Kidney tubule cell (primary cell): ENCODE measurements around the gene SLFN12L.
"Not testable (repeated sequence)": the region's sequence is repeated elsewhere in the genome, so short reads cannot be mapped to it uniquely, and the experiment has no call there.

Experiments used
- DNase-seq: peaks from one replicate; pipeline ENCODE4 v3.0.0-alpha.2; 2018; ENCODE audit warnings: low spot score

Gene SLFN12L

DNA sequence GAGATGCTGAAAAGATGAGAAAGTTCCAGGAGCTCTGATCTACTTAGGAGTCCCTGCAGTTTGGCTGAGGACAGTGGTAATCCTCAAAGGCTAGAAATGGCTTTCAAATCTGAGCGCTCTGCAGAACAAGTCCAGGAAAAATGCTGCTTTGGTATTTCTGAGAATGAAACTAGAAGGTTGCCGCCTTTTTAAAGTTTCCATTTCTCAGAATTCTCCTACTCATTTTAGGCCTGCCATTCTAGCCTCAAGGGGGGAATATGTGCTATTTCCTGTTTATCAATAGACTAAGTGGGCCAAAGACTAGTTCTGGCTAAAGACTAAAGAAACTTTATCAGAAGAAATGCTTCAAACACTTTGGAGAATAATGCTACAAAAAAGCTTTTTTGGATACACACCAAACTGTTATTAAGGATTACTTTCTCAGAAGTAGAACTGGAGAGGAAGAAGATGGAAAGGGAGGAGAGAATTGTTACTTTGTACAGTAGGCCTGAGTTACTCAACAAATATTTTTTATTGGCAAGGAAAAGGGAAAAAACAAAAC lies at the start of gene SLFN12L:
SLFN12L (minus strand) TSS at position 78 of the 541 bp plus-strand sequence. CDS start 15,314 bp downstream, outside the sequence.
- no peak for DNase-seq

DNA sequence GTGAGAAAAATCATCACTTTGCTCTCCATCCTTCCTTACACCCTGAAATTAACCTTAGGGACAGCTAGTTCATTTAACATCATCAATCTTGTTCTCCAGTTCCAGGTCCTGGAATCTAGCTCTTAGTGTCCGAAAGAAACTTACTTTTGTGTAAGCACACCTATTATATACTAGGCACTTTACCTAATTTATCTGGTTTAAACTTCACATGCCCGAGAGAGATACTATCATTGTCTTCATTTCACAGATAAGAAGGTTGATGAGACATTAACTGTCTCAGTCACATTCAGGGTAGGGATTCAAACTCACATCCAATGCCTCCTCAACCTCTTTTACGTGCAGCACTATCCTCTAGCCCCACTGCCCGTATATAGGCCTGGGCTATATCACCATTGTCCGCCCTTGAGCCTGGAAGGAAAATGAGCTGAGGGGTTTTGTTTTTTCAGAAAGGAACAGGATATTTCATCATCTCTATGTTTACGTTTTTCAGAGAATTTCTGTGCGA lies 49.1 kb upstream of the SLFN12L start:
- DNase-seq, result no peak

DNA sequence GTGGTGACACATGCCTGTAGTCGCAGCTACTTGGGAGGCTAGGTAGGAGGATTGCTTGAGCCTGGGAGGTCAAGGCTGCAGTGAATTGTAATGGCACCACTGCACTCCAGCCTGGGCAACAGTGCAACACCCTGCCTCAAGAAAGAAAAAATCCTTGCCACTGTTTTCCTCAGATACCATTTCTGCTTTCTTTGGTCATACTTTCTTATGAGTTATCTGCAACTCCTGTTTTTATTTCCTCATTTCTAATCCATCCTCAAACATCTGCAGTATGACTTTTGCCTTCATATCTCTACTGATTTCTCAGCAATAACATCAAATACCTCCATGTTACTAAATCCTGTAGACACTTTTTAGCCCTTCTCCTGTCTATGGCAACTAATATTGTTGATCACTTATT lies 46.6 kb upstream of the SLFN12L start:
- DNase-seq, result no peak

DNA sequence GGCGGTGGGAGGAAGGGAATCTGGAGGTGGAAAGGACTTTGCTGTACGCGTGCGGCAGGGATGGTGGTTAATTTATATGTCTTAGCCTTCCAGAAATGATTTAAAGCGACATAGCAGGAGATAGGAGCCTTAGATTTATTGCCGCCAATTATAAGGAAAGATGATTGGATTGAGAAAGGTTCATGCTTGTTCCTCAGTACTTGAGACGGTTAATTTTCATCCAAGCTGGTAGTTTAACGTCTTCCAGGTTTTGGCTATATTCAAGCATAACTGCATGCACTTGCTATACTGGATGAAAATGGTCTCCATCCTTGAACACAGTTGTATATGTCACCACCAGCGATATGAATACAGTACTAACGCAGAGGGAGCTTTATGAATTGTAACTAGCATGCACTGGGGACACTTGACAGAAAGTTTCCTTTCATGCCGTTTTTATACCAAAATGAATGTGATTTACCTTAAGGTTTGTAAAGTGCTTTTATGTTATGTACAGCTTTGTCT lies 41.5 kb upstream of the SLFN12L start:
- no peak for DNase-seq

DNA sequence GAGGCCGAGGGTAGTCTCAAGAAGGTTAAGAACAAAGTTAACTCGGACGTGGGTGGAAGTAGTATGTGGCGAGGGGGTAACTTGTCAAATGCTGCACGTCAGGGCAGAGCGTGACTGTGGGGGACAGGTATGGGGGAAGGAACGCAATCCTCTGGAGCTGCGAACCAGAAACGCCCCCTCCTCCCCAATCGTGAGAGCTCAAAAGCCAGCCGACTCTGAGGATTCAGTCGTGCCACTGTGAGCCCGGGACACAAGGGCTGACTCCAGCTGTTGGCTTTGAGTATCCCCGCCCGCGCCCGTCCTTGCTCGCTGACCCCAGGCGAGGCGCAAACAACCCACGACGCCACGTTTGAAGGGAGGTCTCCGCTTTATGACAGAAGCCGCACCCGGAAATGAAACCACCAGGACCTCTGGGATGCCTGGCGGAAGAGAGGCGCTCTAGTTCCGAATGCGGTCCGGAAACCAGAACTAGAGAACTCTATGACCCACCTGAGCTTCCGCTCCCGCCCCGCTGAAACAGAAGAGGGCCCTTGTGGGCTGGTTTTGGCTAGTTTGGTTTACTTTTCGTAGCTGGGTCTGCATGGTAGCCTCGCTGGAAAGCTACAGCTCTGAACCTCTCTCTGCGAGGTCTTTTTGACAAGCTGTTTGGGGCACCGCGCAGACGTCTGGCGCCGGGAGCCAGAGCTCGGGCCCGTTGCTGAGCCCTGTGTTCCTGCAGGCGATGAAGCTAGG lies 40.9 kb upstream of the SLFN12L start, which contains the start of gene PEX12:
PEX12 (minus strand) TSS at position 375 of the 732 bp plus-strand sequence. CDS start 550 bp downstream, outside the sequence.
- DNase-seq, result peak; percentile 90

DNA sequence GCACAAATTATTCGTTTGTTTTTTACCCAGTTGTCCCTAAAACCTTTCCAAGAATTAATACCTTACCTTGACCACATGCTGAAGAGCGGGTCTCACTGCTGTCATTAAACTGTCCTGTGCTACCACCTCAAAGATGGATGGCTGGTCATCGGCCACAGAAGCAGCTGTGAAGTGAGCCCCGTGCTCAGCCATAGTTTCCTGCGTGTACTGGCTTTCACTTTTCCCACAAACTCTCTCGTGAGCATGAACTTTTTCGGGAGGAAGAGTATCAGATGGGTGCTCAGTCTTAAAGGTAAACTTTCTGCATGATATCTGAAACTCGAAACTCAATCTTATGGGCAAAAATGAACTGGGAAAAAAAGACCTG lies 40.3 kb upstream of the SLFN12L start:
- DNase-seq, result no peak

DNA sequence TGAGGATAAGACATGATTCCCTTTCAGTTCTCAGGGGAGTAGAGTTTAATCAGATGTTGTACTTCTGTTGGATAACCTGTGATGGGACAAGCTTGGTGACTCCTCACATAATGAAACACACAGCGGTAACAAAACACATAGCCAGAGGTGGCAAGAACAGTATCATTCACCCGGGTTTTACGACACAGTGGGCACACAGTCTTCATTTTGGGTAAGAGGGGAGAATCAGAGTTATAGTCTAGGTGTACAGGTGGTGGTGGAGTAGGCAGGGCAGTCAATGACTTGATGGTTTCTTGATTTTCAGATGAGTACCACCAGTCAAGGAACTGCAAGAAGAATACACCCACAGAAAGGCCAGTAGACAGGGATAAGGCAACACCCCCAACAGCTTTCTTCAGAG lies 38.3 kb upstream of the SLFN12L start:
- no peak for DNase-seq

DNA sequence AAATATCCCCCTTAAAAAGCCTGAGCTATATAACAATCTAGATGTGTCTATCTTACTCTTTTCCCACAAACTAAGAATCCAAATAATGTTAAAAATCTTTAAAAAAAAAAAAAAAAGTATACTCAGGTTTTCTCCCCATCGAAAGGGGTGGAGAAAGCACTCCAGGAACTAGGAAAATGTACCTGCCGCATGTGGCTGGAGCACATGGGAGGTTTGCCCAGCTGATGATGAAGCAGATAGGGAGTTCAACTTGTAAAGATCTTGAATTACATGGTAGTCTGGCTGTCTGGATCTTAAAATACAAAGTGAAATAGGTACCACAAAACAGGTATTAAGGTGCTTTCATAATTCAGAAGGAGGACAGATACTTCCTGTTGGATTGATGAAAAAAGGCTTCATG lies 31.9 kb upstream of the SLFN12L start:
- no peak for DNase-seq

DNA sequence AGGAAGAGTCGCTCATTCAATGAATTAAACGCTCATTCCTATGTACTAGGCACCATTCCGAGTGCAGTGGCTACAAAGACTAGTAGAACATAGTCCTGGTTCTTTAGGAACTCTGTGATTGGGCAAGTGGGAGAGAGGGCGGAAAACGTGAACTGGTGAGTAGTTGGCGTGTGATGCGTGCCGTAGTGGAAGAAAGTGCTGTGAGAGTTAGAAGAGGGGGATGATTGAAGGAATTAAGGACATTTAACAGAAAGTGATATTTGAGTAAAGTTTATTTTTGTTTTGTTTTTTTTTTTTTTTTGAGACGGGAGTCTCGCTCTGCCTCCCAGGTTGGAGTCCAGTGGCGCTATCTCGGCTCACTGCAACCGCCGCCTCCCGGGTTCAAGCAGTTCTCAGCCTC lies 31.1 kb upstream of the SLFN12L start:
- DNase-seq, result peak; percentile 57

DNA sequence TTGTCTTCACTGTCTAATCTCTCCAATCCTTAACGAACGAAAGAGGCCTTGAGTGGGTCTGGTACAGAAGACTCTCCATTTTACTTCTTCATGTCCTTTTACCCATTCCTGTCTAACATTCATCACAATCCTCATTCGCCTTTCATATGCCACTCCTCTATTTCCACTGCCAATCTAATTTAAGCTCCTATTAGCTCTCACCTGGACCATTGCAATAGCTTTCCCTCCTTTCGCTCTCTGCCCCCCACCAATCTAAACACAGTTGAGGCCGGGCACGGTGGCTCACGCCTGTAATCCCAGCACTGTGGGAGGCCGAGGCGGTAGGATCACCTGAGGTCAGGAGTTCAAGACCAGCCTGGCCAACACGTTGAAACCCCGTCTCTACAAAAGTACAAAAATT lies 29.5 kb upstream of the SLFN12L start:
- DNase-seq, result no peak

DNA sequence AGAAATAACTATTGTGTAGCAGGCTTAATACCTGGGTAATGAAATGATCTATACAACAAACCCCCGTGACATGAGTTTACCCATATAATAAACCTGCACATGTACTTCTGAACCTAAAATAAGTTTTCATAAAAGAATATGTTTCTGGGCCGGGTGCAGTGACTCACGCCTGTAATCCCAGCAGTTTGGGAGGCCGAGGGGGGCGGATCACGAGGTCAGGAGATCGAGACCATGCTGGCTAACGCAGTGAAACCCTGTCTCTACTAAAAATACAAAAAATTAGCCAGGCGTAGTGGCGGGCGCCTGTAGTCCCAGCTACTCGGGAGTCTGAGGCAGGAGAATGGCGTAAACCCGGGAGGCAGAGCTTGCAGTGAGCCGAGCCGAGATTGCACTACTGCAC lies 25.7 kb upstream of the SLFN12L start:
- not testable (repeated sequence) for DNase-seq

DNA sequence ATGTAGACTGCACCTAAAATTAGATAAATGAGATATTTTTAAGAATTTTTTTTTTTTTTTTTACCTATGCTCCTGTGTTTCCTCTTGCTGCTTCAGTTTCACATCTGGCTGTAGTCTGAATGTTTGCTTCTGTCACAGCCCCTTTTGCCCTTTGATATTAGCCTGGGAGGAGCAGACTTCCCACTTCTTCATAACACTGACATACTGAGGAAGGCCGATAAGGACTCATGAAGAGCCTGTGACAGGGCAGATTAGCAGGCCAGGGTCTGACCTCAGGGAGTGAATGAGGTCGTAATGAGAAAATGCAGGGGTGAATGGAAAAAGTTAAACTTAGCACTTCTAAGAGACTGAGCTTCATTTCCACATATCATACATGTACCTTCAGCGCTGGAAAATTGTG lies 23.2 kb upstream of the SLFN12L start, which contains the start of gene SLFN14:
SLFN14 (minus strand) TSS at position 117 of the 400 bp plus-strand sequence. CDS start 2,757 bp downstream, outside the sequence.
- DNase-seq, result no peak

DNA sequence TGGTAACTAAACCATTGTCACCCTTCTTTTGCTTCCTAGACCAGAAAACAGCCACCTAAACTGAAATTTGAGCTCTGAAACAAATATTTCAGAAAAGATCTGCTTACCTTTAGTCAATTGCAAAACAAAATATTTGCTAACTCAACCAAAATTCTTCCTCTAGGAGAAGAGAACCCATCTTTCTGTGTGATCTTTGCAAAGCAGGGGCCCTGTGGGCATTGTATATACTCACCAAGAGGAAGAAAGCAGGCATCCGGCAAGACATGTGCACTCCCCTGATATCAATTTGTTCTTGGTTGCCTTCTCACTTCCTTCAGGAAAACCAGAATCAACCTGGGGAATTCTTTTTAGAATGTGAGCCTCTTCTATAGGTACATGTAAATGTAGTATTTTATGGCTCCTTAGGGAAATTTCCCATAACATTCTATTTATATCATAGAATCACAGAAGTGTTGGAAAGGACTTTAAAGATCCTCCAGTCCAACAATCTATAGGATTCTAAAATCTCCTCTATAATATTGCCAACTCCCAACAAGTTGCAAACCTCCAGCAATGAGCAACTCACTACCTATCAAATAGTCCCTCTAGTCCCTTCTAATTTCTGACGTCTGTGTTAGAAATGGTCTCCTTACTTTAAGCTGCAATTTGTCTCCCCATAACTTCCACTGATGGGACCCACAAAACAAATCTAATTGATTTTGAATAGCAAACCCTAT lies 22.2 kb upstream of the SLFN12L start:
- DNase-seq, result no peak

DNA sequence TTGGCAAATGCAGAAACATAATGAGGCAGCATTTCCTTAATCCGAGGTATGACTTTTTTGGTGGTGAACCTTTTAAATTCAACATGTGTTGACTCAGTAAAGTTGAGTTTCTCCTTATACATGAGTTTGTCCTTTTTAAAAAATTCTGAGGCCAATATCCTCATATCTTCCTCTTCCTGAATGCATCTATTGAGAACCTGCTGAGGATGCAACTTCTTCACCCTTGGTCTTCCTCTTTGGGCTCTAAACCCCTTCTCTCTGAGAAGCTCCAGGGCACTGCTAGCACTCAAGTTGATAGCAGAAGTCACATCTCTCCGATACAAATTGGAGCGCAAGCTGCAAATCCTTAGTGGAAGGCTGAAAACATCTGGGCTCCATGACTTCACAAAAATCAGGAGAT lies 19.9 kb upstream of the SLFN12L start:
- DNase-seq, result no peak

DNA sequence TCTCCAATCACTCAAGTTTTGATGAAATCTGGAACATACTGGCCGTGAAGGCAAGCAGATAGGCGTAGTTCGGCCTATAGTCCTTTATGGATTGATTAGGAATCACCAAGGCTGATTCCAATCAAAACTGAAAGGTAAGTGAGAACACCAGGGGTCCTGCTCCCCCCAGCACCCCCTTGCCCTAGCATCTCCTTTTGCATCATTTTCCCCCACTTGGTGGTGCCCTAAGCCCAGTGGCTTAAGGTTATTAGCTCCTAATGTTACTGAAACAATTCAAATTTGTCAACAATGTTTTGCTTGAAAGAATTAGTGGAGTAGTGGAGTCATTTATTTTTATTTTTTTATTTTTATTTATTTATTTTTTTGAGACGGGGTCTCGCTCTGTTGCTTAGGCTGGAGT lies 18.2 kb upstream of the SLFN12L start:
- DNase-seq, result no peak

DNA sequence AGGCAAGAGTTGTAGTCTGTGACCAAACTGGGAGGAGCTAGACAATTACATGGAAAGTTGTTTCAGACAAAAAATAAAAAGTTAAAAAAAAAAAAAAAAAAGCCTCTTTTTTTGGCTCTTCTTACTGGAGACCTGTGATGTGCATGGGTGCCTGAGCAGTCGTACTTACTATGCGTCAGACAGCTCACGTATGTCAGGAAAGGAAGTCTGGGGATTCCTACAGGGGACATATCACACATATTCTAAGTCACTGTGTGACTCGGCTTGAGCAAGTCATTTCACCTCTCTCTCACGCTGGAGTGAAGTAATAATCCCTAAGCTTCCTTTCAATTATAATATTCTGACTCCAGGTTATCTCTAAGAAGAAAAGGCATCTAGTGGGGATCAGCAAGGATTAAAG lies 17.2 kb upstream of the SLFN12L start:
- DNase-seq, result peak; percentile 33

DNA sequence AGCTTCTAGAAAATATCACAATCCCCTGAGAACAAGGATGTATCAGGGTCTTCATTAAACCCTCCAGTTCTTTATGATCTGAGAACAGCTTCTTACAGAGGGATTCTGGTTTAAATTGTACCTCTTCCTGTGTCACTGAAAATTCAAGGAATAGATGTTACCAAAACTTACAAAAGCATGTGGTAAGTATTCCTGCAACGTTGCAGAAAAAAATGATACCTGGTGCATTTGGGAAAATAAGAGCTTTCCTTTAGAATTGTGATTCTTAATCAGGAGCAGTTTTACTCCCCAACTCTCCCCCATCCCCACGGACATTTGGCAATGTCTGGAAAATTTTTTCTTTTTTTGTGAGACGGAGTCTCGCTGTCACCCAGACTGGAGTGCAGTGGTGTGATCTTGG lies 15.8 kb upstream of the SLFN12L start:
- DNase-seq, result no peak

DNA sequence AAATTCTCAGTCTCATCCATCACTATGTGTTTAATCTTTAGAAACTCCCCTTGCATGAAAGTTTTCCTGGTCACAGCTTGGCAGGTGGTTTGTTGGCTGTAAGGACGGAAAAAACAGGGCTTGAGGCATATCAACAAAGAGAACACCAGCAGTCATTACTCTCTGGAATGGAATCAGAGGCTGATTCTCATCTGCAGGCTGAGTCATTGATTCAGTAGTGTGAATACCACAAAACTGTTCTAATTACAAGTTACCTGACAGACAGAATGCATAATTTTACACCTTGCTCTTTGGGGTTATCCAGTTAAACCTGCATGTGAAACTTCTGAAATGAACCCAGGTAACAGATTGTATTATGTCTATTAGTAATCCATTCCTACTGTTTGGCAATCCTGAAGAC lies 11.5 kb upstream of the SLFN12L start:
- no peak for DNase-seq

DNA sequence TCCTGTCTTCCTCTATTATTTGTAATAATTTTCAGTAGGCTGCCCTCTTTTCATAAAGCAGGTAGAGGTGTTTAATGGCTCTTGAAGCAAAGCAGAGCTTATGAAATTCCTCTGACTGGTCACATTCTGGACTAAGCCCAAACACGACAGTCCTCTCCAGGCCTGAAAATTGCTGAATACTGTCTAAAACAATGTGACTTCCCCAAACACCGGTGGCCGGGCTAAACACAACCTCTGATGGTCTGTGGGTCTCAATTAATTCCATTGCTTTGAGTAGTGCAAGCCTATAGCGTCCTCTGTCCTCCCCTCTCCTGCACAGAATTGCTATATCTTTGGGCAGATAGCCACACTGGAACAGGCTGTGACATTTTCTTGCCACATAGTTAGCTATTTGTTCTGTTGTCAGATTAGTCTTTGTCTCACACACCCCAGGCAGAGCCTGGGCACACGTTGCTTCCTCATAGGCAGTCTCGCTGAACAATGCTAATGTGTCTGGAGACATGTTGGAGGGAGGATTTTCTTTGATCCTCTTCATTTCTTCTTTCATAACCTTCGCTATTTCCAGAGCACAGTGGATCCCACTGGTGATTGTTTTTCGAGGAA lies 10.8 kb upstream of the SLFN12L start:
- DNase-seq, result no peak

DNA sequence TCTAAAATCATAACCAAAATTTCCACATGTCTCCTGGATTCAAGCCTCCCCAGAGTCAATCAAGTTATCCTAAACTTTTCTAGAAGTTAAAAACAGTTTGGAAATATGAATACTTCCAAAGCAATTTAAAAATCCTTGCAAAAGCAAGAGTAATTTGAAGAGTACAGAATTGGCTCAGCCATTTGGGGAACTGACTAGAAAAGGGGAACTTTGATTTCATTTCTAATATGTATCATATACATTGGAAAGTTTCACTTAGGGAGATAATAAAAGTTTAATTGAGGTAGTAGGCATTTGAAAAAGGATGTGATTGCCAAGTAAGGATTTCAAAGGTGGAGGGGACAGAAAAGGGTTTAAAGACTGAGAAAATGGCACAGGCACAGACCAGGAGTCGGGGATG lies 9.0 kb upstream of the SLFN12L start:
- DNase-seq, result no peak

DNA sequence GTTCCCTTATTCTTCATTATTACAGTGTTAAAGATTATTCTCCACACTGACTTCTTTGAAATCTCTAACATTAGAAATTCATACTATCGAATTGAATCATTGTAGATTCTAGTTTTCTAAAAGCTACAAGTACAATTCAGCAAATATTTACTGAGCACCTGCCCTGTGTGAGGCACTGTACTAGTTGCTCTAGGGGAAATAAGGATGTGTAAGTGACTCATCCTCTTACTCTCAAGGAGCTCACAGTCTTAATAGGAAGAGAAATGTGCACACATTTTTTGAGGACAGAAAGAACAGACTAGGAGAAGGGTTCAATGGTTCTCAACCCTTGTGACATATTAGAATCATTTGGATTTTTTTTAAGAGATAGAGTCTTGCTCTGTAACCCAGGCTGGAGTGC lies 7.7 kb upstream of the SLFN12L start:
- no peak for DNase-seq

DNA sequence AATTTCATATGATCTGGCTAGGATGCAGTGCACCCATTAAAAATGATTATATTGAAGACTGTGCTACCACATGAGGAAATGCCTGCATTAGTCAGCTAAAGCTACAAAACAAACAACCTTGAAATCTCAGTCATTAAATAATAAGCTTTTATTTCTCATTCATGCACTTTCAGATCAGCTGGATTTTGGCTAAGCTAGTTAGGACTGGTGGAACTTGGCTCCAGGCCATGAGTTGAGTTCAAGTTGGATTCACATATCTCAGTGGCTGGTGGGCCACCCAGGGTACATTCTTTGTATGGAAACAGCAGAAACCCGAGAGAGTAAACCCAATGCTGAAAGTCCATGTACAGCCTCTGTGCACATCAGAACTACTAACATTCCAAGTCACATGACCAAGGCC lies 6.4 kb upstream of the SLFN12L start:
- DNase-seq, result no peak
